D721Med (cell line): ENCODE measurements around the gene MBTPS1.

ENCODE experiments used
- DNase-seq: peaks from one replicate; pipeline ENCODE4 v3.0.0; 2011; ENCODE audit warnings: low spot score; ENCODE audit not compliant: insufficient read length
- FAIRE-seq: peaks from 2 replicates; lab custom pipeline; 2011; peaks lifted over from hg19 to GRCh38; lab: Jason Lieb, UNC
- CTCF ChIP-seq: IDR thresholded peaks from 2 replicates; pipeline ENCODE4 v1.5.1; 2012; ENCODE audit warnings: mild to moderate bottlenecking, control low read depth; ENCODE audit not compliant: insufficient read depth; ENCODE audit errors: missing control alignments

The MBTPS1 gene

GRCh38 chr16:84143784-84144199, 27.1 kb upstream of the MBTPS1 start:
- FAIRE-seq (no peak), DNase-seq (no peak)
- no peak for TF ChIP-seq CTCF

- no peak for TF ChIP-seq CTCF
- DNase-seq (no peak), FAIRE-seq (no peak)
Measured at GRCh38 chr16:84143081-84143480, 26.3 kb upstream of the MBTPS1 start.

- FAIRE-seq = no peak
- TF ChIP-seq CTCF = no peak
- DNase-seq = no peak
Measured at GRCh38 chr16:84141143-84141670, 24.5 kb upstream of the MBTPS1 start.

- no peak for TF ChIP-seq CTCF
- DNase-seq (no peak), FAIRE-seq (no peak)
Measured at GRCh38 chr16:84139628-84140258, 23.0 kb upstream of the MBTPS1 start.

- no peak for TF ChIP-seq CTCF
- FAIRE-seq (no peak), DNase-seq (no peak)
Measured at GRCh38 chr16:84138824-84139627, 22.3 kb upstream of the MBTPS1 start.

- no peak for FAIRE-seq
- TF ChIP-seq CTCF = no peak
- DNase-seq = no peak
Measured at GRCh38 chr16:84138500-84138823, 21.7 kb upstream of the MBTPS1 start.
